Left ventricle myocardium superior (tissue), 1 donor: ENCODE data around the gene TRPM6. TPM values are rescaled to one million over a fixed set of nuclear protein-coding genes. Genes with fewer than 3 reads are reported as not detected.
A peak's percentile ranks its signal among the peaks of the same experiment; 100 is the strongest.

ENCODE experiments used
- ATAC-seq: fragments of 200-7000 bp; cut with Tn5 transposase; one replicate; pipeline ENCODE4 v1.9.1; 2020; ENCODE audit warnings: mild to moderate bottlenecking, moderate library complexity
- DNase-seq: peaks from one replicate; pipeline ENCODE4 v3.0.0-alpha.2; 2020
- intact Hi-C: fragments of 100-400 bp; cut with micrococcal nuclease; formaldehyde crosslinking; loops from one replicate; pipeline ENCODE4 v1.11.0; 2022
- total RNA-seq: library from RNA; stranded (reverse); fragmentation: NEBNext Ultra II Directional; extraction: Animal tissue kit (Norgen Biotek cat#: 25700); gene quantifications from one replicate; pipeline ENCODE4 v1.2.1, GENCODE V29; 2021
- donor health status: DM: no; HTN: yes; CAD: no; lungs with severe emphysema.

TRPM6 gene
- total RNA-seq, 1 donor from 2014 or later = 0.32 TPM

DNA sequence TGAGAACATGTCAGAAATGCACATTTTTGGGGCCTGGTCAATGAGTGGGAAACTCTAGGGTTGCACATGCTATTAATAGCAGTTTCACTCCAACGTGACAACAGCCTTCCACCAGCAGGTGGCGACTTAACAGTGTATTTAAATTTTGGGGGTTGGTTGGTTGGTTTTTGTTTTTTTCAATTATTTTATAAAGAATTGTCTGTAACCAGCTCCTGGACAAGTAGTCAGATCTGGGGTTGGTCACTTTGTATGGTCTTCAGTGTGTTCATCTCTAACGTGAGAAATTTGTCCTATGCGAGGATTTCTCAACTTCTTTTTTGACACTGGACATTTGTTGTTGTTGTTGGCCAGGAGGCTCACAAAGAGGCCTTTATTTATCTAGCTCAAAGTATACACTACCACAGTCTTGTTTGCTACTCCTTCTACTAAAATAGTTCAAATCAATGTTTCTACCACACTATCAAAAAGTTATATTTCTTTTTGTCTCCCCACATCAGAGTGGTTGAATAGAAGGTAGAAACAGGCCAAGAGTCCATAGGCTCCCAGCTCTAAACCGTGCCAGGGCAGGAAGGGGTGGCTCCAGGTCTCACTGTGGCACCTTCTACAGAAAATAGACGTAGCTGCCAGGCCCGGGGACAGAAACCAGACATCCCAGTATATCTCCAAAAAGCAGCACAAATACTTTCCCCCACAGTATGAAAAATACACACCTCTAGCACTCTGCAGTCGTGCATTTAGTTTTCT, 110.4 kb downstream of the TRPM6 start:
- DNase-seq (peak; percentile 69), ATAC-seq (peak; percentile 35)
- intact Hi-C loops = loop anchor here (5.0 kb wide), 1 partner anchor 300 kb away; no protein-coding TSS in a partner anchor

DNA sequence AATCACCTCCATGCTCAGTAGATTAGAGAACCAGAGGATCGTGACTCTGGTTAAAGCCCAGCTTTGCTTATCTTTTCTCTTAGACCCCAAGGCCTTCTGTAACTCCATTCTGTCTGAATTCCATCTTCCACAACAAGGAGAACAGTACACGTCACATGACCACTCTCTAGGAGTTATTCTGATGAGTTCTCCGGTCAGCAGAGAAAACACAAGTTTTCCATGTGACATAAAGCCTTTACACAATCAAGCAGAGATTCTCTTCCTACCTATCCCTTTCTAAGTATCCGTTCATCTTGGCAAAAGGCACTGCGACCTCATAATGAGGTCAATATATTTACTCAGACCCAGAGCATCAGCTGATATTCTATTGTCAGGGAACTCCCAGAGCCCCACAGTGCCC, 112.3 kb downstream of the TRPM6 start:
- ATAC-seq (no peak), DNase-seq (no peak)
- intact Hi-C loops = loop anchor here (2.0 to 5.0 kb wide), 2 partner anchors 225 to 302 kb away; no protein-coding TSS in a partner anchor

DNA sequence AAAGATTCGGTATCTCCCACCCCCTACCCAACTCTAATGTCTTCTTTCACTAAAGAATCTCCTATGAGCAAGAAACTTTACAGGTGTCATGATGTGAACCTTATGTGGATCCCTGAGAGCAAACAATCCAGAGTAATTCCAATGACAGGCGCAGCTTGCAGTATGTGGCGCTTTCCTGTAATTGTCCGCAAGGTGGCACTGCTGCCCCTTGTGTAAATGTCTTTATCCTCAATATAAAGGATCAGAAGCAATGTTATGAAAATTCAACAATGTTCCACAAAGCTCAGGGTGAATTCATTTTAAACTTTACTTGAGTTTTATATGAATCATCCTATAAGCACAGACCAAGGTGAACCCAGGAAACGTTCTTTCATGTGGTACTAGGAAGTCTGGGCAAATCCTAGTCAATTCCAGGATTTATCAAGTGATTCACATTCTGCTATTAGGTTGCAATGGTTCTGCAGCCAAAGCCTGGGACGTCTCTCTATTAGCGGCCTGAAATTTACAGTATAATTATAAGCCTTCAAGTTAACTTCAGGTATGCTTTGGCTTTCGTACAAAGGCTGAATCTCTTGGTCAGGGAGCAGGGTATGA, 113.7 kb downstream of the TRPM6 start:
- peak; percentile 70 for ATAC-seq
- peak; percentile 82 for DNase-seq
- intact Hi-C loops = loop anchor here (2.0 kb wide), 1 partner anchor 227 kb away; no protein-coding TSS in a partner anchor

DNA sequence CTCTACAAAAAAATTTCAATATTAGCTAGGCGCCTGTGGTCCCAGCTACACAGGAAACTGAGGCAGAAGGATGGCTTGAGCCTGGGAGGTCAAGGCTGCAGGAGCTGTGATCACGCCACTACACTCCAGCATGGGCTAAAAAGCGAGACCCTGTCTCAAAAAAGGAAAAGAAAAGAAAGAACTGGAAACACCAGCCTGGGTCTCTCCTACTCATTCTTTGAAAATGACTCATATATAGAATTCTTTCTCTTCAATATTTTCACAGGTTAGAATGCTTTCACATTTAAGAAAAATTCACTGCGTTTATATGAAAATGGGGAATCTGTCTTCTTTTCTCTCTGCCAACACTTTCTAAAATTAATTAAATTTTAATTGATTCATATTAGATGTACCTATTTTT, 115.6 kb downstream of the TRPM6 start:
- DNase-seq (no peak), ATAC-seq (no peak)
- intact Hi-C loops = no loop called here

DNA sequence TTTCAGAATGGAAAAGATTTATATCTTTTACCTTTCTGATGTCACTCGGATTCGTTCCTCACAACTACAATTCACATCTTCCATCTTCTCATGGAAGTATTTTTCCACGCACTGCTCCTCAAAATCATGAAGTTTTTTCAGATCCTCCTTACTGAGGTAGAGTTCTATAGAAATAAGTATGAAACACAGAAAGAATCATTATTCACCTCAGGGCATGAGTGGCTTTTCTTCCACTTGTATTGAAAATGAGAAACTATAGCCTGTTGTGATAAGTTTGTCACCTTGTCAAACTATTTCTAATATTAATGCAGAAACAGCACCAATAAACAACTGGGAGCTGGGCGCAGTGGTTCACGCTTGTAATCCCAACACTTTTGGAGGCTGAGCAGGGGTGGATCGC, 116.0 kb downstream of the TRPM6 start:
- DNase-seq (no peak), ATAC-seq (no peak)
- intact Hi-C loops = no loop called here

DNA sequence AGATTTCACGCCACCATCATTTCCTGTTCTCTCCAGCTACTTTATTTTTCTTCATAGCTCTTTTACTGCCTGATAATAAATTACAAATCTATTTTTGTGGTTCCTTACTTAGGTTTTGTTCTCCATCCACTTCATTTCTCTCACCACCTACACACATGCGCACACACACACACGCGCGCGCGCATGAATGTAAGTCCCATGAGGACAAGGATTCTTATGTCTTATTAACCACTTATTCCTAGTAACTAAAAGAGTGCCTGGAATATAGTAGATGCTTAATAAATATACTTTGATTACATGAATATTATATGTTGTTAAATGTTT, 116.5 kb downstream of the TRPM6 start:
- intact Hi-C loops = no loop called here
- DNase-seq (no peak), ATAC-seq (no peak)

DNA sequence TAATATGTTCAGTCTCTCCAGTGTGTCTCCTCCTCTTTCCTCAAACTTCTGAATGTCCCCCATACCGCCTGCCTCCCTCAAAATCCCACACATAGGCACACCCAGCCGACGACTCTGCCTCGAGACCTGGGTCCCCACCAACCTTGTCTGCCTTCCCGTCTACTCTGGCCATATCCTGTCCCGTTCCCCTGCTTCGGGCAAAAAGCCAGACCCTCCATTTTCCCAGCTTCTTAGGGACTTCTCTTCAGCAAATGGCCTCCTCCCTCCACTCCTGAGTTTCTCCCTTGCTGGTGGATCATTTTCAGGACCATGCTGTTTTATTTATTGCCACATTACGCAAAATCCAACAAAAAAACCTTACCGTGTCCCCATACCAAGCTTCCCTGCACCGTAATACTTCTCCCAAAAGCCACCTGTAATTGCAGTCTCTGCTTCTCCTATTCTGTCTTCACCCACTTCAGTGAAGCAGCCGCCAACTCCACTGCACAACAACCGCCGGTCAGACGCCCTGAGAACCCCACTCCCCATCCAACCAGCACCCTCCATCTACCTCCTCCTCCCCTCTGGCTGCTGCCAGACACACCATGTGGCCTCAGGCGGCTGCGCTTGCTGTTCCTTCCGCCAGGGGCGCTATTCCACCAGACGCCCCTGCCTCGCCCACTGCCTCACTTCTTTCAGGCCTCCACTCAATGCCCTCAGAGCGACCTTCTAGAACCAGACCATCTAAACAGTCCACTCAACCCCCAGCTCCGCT, 117.0 kb downstream of the TRPM6 start:
- no peak for ATAC-seq
- intact Hi-C loops = no loop called here
- peak; percentile 30 for DNase-seq

DNA sequence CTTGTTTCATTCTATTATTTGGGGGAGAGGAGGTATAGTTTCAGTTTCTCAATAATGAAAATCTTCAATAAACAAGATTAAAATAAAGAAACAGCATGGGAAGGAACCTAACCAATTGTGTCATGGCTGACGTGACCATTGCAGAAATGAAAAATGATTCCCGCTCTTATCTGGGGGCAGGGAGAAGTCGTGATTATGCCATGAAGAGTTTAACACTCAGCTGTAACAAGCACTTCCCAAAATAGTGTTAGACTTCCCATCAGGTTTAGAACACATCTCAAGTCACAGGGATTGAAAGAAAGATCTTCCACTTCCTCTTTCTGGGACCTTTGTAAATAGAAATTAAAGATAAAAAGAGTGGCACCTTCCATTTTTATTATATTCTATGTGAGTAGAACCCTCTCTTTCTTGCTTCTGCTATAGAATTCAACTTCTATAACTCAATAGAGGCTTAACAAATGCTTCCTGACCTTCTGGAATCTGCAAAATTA, 122.2 kb downstream of the TRPM6 start:
- intact Hi-C loops = no loop called here
- no peak for ATAC-seq
- no peak for DNase-seq

DNA sequence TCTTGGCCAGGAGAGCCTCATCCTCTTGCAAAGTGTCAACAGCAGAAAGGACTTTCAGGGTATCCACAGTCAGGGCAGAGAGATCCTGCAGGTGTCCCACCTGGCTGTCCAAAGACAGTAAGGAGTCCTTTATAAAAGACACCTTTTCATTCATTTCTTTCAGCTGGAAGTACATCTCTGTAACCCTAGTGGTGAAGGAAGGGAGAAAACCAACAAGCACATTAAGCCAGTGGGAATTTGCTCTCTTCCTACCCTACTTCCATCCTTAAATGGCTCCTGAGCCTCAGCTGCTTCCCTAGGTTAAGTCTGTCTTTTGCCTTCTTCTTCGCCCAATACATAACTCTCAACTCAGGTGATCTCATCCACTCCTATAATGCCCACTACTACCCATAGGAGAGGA, 124.8 kb downstream of the TRPM6 start:
- intact Hi-C loops = no loop called here
- ATAC-seq = no peak
- DNase-seq = no peak

DNA sequence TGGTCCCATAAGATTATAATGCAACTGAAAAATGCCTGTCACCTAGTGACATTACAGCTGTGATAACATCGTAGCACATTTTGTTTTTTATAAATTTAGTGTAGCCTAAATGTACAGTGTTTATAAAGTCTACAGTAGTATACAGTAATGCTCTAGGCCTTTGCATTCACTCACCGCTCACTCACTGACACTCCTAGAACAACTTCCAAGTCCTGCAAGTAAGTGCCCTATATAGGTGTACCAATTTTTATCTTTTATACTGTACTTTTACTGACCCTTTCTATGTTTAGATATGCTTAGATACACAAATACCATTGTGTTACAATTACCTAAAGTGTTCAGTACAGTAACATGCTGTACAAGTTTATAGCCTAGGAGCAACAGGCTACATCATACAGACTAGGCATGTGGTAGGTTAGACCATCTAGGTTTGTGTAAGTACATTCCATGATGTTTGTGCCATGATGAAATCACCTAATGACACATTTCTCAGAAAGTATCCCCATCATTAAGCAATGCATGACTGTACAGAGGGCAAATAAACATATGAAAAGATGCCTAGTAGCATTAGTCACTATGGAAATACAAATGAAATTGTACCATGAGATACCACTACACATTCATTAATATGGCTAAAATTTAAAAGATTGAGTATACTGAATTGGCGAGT, 127.6 kb downstream of the TRPM6 start:
- intact Hi-C loops = no loop called here
- DNase-seq (no peak), ATAC-seq (no peak)

DNA sequence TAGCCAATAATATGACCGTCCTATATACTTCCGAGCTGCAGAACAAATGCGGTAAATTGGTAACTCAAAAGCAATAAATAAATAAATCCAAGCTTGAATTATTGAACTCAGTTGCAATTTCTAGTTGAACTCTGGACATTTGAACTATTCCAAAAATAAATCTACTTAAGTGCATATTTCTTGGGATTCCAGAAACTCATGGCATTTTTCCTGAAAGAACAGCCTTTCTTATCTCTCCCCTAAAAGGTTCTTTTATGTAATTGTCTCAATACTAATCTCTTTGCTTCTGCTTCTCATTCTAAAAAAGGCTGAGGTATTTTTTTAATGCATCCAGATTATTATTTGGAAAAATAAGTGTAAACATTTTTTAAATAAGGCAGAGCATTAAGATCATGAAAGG, 131.7 kb downstream of the TRPM6 start:
- intact Hi-C loops = no loop called here
- ATAC-seq = no peak

DNA sequence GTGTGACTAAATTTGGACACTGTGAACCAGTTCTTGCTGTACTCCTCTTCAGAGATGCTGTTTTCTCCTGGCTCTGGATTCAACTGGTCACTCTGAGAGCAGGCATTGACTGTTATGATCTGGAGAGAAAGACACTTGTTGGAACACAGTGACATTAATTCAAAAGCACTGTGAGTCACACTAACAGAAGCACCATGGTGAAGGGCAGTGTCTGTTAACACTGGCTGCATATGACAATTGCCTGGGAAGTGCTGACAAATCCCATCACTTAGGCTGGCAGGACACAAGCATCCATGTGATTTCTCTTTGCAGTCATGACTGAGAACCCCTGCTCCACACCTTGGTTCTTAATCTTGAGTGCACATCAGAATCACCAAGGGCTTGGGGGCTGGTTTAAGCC, 132.4 kb downstream of the TRPM6 start:
- no peak for DNase-seq
- intact Hi-C loops = no loop called here
- no peak for ATAC-seq

More for the DNA sequence above, 131.7 kb downstream of the TRPM6 start:
- DNase-seq = no peak

DNA sequence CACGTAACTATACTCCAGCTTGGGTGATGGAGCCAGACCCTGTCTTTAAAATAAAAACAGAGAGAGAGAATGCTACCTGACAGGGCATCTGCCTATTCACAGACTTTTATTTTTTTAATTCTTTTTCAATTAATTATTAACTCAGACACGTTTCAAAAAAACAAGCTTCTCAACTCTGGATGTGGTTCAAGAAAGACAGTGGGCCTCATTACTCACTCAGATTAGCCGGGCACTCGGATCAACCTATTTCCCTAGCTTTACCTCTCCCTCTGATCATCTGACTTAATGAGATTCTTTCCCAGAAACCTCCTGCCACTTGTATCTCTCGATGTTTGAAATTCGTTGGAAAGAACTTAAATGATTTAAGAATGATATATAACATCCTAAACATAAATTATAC, 134.1 kb downstream of the TRPM6 start:
- DNase-seq = no peak
- ATAC-seq = no peak
- intact Hi-C loops = no loop called here

DNA sequence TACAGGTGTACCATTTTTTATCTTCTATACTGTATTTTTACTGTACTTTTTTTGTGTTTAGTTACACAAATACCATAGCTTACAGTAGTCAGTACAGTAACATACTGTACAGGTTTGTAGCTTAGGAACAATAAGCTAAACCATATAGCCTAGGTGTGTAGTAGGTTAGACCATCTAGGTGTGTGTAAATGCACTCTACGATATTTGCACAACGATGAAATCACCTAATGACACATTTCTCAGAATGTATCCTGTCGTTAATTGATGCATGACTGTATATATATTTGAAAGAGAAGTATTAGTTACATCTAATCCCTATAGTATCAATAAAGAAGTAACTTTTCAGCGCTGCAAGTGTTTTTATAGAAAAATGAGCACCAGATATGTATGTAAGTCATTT, 138.8 kb downstream of the TRPM6 start:
- intact Hi-C loops = no loop called here
- no peak for ATAC-seq
- DNase-seq = no peak

DNA sequence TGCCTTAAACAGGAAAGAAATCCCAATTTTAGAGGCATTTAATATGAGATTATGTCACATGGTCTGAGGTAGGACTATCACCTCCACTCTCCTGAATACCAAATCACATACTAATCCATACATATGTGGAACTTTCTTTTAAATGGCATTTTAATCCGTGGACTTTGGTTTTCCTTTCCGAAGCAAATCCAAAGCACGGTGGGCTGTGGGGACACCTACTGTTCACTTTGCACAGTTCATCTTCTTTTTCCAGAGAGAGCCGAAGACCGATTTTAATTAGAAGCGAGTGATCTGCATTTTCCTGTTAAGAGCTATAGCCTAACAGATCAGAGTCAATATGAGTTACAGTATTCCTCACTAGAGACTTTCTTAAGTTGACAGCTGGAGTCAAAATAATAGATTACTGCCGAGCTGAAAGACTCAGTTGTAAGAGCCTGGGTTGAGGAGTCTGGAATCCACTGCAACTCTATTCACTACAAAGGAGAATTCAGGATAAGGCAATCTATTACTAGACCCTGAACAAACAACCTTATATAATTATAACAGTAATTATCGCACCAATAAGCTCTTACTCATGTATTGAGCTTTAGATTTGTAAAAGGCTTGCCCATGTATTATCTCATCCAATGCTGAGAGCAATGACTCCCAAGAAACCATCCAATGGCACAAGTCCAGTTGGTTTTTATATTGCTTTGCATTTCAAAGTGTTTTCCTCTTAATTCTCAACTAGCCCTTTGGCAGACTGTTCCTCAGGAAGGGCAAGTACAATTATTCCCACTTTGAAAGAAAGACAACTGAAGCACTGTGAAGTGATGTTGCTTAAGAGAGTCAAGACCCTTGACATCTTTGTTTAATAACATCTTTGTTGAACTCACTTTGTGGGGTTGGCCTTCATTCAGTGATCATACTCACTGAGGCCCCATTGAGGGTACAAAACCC, 144.7 kb downstream of the TRPM6 start:
- DNase-seq = no peak
- ATAC-seq = no peak
- intact Hi-C loops = no loop called here

DNA sequence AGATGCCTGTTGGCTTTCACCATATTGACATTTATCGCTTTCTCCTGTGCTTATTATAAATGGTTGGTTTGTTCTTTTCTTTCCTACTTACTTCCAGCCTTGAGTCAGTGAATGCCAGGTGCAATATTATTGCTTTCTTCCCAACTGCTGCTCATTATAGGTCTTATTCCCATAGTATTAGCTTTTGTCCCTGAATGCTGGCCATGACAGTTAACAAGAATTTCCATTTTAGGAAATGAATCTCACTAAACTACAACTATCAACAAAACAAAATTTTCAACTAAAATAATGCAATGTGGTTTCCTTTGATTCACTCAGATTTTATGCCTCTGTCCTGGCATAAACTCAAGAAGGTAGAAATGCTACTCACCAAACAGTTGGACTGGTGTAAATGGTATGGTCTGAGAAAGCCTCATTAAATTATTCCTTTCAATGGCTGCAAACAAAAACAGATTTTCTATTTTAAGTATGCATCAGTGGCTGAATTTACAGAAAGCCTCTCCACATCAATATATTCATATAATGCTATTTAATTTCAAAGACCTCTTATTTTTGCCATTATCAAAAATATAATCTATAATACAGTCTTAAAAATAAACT, 145.4 kb downstream of the TRPM6 start:
- ATAC-seq = no peak
- DNase-seq = no peak
- intact Hi-C loops = no loop called here

DNA sequence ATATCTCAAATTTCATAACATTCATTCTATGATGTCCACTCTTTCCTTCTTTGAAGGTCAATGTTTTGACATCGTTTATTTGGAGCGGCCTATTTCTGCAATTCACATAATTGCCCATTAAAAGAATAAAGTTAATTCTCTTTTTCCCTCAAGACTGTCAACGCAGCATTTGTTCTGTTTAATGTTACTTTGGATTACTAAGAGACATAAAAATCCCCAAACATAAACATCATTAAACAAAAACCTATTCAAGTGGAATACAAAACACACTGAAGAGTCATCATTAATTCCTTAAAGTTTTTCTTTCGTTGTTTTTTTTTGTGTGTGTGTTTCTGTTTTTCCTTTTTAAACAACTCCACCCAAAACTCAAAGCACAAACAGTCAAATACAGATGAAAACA, 151.1 kb downstream of the TRPM6 start:
- ATAC-seq (no peak), DNase-seq (no peak)
- intact Hi-C loops = no loop called here

DNA sequence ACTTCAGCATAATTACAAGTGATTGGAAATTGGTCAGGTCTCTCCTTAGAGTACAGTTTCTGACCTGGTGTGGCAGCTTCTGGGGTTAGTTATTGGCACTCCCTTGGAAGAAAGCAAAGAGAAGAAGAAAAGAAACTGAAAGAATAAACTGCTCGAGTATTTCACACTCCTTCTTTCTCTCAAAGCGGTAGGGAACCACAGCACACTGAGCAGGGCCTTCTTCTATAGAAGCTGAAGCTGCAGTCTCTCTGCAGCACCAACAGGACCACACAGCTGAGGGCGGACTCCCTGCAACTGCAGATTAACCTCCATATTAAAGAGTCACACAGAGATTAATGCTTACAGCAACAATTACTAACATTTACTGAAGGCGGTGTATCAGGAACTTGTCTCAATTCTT, 152.0 kb downstream of the TRPM6 start:
- ATAC-seq = no peak
- intact Hi-C loops = no loop called here
- no peak for DNase-seq
